NCI-H146 treated with DMSO at 0.1 percent for 48 hours (cell line): Measurements from ENCODE around the gene GPR158.

Experiments
- DNase-seq: peaks from one replicate; lab custom pipeline; 2025; ENCODE audit not compliant: unreplicated experiment; lab: John Stamatoyannopoulos, UW

Gene GPR158

GRCh38 chr10:25206693-25207414, 32.1 kb downstream of the GPR158 start:
- DNase-seq, result peak; percentile 55

GRCh38 chr10:25209618-25210017, 34.8 kb downstream of the GPR158 start:
- no peak for DNase-seq

GRCh38 chr10:25210265-25210664, 35.5 kb downstream of the GPR158 start:
- DNase-seq, result no peak

- DNase-seq, result no peak
Measured at GRCh38 chr10:25220156-25220555, 45.4 kb downstream of the GPR158 start.

- no peak for DNase-seq
Measured at GRCh38 chr10:25222085-25222660, 47.4 kb downstream of the GPR158 start.

GRCh38 chr10:25226775-25227682, 52.2 kb downstream of the GPR158 start:
- peak; percentile 66 for DNase-seq

GRCh38 chr10:25231751-25232150, 57.0 kb downstream of the GPR158 start:
- no peak for DNase-seq

- DNase-seq, result no peak
Measured at GRCh38 chr10:25232204-25232603, 57.4 kb downstream of the GPR158 start.

GRCh38 chr10:25245165-25245564, 70.4 kb downstream of the GPR158 start:
- DNase-seq, result no peak

- DNase-seq, result no peak
Measured at GRCh38 chr10:25257646-25258045, 82.8 kb downstream of the GPR158 start.

- no peak for DNase-seq
Measured at GRCh38 chr10:25261110-25261509, 86.3 kb downstream of the GPR158 start.

GRCh38 chr10:25261558-25261957, 86.8 kb downstream of the GPR158 start:
- peak; percentile 99 for DNase-seq

GRCh38 chr10:25263931-25264330, 89.1 kb downstream of the GPR158 start:
- DNase-seq, result no peak

- DNase-seq, result no peak
Measured at GRCh38 chr10:25278180-25278579, 103.4 kb downstream of the GPR158 start.

GRCh38 chr10:25280076-25280475, 105.3 kb downstream of the GPR158 start:
- no peak for DNase-seq

GRCh38 chr10:25280573-25280972, 105.8 kb downstream of the GPR158 start:
- no peak for DNase-seq

GRCh38 chr10:25285809-25286208, 111.0 kb downstream of the GPR158 start:
- DNase-seq, result no peak

- DNase-seq, result no peak
Measured at GRCh38 chr10:25288181-25288580, 113.4 kb downstream of the GPR158 start.

GRCh38 chr10:25294032-25294926, 119.5 kb downstream of the GPR158 start:
- DNase-seq, result no peak

GRCh38 chr10:25296324-25296723, 121.5 kb downstream of the GPR158 start:
- DNase-seq, result no peak

- peak; percentile 30 for DNase-seq
Measured at GRCh38 chr10:25297466-25297865, 122.7 kb downstream of the GPR158 start.
